ENCODE data around the gene LAIR2.
A peak's percentile ranks its signal among the peaks of the same experiment; 100 is the strongest.
"Not testable (repeated sequence)": the region's sequence is repeated elsewhere in the genome, so short reads cannot be mapped to it uniquely, and the experiment has no call there.

Gene LAIR2

GRCh38 chr19:54495284-54495683 lies 7.3 kb upstream of the LAIR2 start:
- DNase-seq = not testable (repeated sequence)

- DNase-seq = not testable (repeated sequence)
Observed at GRCh38 chr19:54497747-54498450, 4.7 kb upstream of the LAIR2 start.

- DNase-seq = not testable (repeated sequence)
Observed at GRCh38 chr19:54498451-54498772, 4.2 kb upstream of the LAIR2 start.

- not testable (repeated sequence) for DNase-seq
Observed at GRCh38 chr19:54505542-54505941, 2.9 kb downstream of the LAIR2 start.

GRCh38 chr19:54506079-54506478 lies 3.4 kb downstream of the LAIR2 start:
- no peak for DNase-seq

- DNase-seq = not testable (repeated sequence)
Observed at GRCh38 chr19:54507038-54507717, 4.5 kb downstream of the LAIR2 start.

GRCh38 chr19:54507824-54508223 lies 5.2 kb downstream of the LAIR2 start:
- DNase-seq = no peak

GRCh38 chr19:54508487-54508886 lies 5.9 kb downstream of the LAIR2 start:
- DNase-seq = not testable (repeated sequence)

- not testable (repeated sequence) for DNase-seq
Observed at GRCh38 chr19:54509200-54509940, 6.7 kb downstream of the LAIR2 start.

GRCh38 chr19:54515156-54515555 lies 12.5 kb downstream of the LAIR2 start:
- no peak for DNase-seq

GRCh38 chr19:54517483-54517882 lies 14.9 kb downstream of the LAIR2 start:
- peak; percentile 63 for DNase-seq

GRCh38 chr19:54518844-54519243 lies 16.2 kb downstream of the LAIR2 start:
- DNase-seq = no peak

GRCh38 chr19:54521022-54521859 lies 18.6 kb downstream of the LAIR2 start:
- no peak for DNase-seq

GRCh38 chr19:54521860-54522513 lies 19.4 kb downstream of the LAIR2 start:
- DNase-seq = no peak

GRCh38 chr19:54523403-54523802 lies 20.8 kb downstream of the LAIR2 start:
- DNase-seq = no peak

- no peak for DNase-seq
Observed at GRCh38 chr19:54525636-54526035, 23.0 kb downstream of the LAIR2 start.

GRCh38 chr19:54526972-54527371 lies 24.3 kb downstream of the LAIR2 start:
- DNase-seq = no peak

- no peak for DNase-seq
Observed at GRCh38 chr19:54530866-54531265, 28.2 kb downstream of the LAIR2 start.

GRCh38 chr19:54532528-54532927 lies 29.9 kb downstream of the LAIR2 start:
- DNase-seq = no peak

- DNase-seq = no peak
Observed at GRCh38 chr19:54533476-54533875, 30.8 kb downstream of the LAIR2 start.

GRCh38 chr19:54534156-54534555 lies 31.5 kb downstream of the LAIR2 start:
- DNase-seq = no peak

- DNase-seq = no peak
Observed at GRCh38 chr19:54535601-54536000, 33.0 kb downstream of the LAIR2 start.
